ENCODE results near the gene CAPS.

DNA sequence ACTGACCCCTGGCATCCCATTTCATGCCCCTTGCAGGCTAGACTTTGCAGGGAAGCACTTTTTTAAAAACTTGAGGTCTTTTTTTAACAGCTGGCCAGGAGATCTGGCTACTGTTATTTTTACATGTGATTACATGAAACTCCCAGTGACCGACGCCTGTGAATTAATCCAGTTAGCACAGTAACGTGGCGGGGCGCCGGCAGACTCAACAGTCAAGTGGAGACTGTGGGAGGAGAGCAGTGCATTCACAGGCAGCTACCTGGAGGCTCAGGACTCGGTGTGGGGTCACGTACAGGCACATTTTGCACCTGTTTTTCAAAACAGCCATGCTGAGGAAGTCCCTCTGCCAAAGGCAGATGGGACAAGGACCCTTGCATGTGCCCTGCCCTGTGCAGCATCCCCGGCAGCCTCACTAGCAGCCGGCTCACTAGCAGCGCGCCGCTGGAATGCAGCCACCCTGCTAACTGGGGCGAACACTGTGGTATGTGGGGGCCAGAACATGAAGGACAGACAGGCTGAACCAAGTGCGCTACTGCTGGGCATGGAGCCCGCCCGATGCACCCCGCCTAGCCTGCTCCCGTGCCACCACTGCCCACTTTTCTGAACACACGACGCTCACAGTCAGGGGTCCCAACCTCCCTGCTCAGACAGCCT is 18.7 kb downstream of the CAPS start:
- TF ChIP-seq, protein P1, sequence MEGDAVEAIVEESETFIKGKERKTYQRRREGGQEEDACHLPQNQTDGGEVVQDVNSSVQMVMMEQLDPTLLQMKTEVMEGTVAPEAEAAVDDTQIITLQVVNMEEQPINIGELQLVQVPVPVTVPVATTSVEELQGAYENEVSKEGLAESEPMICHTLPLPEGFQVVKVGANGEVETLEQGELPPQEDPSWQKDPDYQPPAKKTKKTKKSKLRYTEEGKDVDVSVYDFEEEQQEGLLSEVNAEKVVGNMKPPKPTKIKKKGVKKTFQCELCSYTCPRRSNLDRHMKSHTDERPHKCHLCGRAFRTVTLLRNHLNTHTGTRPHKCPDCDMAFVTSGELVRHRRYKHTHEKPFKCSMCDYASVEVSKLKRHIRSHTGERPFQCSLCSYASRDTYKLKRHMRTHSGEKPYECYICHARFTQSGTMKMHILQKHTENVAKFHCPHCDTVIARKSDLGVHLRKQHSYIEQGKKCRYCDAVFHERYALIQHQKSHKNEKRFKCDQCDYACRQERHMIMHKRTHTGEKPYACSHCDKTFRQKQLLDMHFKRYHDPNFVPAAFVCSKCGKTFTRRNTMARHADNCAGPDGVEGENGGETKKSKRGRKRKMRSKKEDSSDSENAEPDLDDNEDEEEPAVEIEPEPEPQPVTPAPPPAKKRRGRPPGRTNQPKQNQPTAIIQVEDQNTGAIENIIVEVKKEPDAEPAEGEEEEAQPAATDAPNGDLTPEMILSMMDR (conservative IDR thresholded peaks at IDR 0.05; ENCODE audit: low read depth, low read length) = no peak
- TF ChIP-seq EZH2 (IDR thresholded peaks at IDR 0.05; ENCODE audit: borderline replicate concordance, low read depth, low read length, poor library complexity, severe bottlenecking) = no peak
